Panc1 (cell line): ENCODE results near the gene PCDHA11. TPM values are rescaled to one million over a fixed set of nuclear protein-coding genes. Genes with fewer than 3 reads are reported as not detected.

ENCODE experiments used
- ATAC-seq: fragments of 200-7000 bp; cut with Tn5 transposase; 2 replicates; pipeline ENCODE4 v1.9.1; 2020; ENCODE audit warnings: mild to moderate bottlenecking, moderate library complexity
- BruUV-seq: library from RNA; stranded (reverse); fragments of 400-500 nt; replicated peaks from 2 replicates; lab custom pipeline; 2021; lab: Mats Ljungman, UMichigan
- CTCF ChIA-PET: fragments of 300-600 bp; sonication (Branson Sonifier 250); formaldehyde crosslinking; loops from one replicate; lab custom pipeline; 2022; ENCODE audit warnings: antibody characterized with exemption; lab: Charles Lee
- POLR2A ChIA-PET: fragments of 300-600 bp; sonication (Branson Sonifier 250); formaldehyde crosslinking; loops from one replicate; lab custom pipeline; 2022; ENCODE audit warnings: antibody characterized with exemption; lab: Charles Lee
- DNase-seq: peaks from one replicate; pipeline ENCODE4 v3.0.0-alpha.2; 2010; ENCODE audit warnings: low read depth, low spot score
- H3K27ac ChIP-seq: 2 replicates; pipeline ENCODE4 v1.5.1; 2011; ENCODE audit warnings: mild to moderate bottlenecking, low read length, inconsistent platforms
- H3K27me3 ChIP-seq: fragments of 200-500 bp; sonication (Bioruptor generic); 2 replicates; pipeline ENCODE4 v1.6.0; 2014; ENCODE audit warnings: low read length, inconsistent platforms; ENCODE audit not compliant: control insufficient read depth, insufficient read depth
- H3K36me3 ChIP-seq: fragments of 200-500 bp; sonication (Bioruptor generic); 2 replicates; pipeline ENCODE4 v1.5.1; 2014; ENCODE audit warnings: inconsistent platforms, mild to moderate bottlenecking, low read length, moderate library complexity; ENCODE audit not compliant: control insufficient read depth, insufficient read depth
- H3K4me1 ChIP-seq: 2 replicates; pipeline ENCODE4 v1.5.1; 2011; ENCODE audit warnings: inconsistent platforms, mild to moderate bottlenecking, low read length, moderate library complexity; ENCODE audit not compliant: control insufficient read depth, insufficient read depth
- H3K4me3 ChIP-seq, 2 experiments: 2 replicates each; pipeline ENCODE4 v1.5.1; 2011 to 2012; ENCODE audit warnings: low read depth in 2 of 2, low read length in 2 of 2, mild to moderate bottlenecking in 2 of 2, inconsistent platforms in 1 of 2, moderate library complexity in 1 of 2
- H3K9me3 ChIP-seq: fragments of 200-500 bp; sonication (Bioruptor generic); 2 replicates; pipeline ENCODE4 v1.5.1; 2014; ENCODE audit warnings: low read depth, mild to moderate bottlenecking, inconsistent platforms, low read length, moderate library complexity; ENCODE audit not compliant: control insufficient read depth, insufficient read depth
- POLR2AphosphoS5 ChIP-seq: IDR thresholded peaks from 2 replicates; pipeline ENCODE4 v1.6.1; 2012; ENCODE audit warnings: mild to moderate bottlenecking, low read depth, low read length, moderate library complexity
- SIN3A ChIP-seq: IDR thresholded peaks from 2 replicates; pipeline ENCODE4 v1.6.1; 2012; ENCODE audit warnings: low read depth, mild to moderate bottlenecking, low read length, moderate library complexity, borderline replicate concordance; ENCODE audit not compliant: insufficient read depth
- TCF7L2 ChIP-seq: IDR thresholded peaks from 2 replicates; pipeline ENCODE4 v1.6.1; 2011; ENCODE audit warnings: mild to moderate bottlenecking, low read depth, low read length, inconsistent platforms
- in situ Hi-C: cut with HindIII; loops from 2 replicates; pipeline ENCODE4 v1.10.0; 2016; ENCODE audit warnings: low sequenced_read_pairs, low pct_unique_long_range_greater_than_20kb
- intact Hi-C: fragments of 100-400 bp; cut with micrococcal nuclease; formaldehyde crosslinking; loops from one replicate; pipeline ENCODE4 v1.10.0; 2022; ENCODE audit not compliant: unreplicated experiment
- total RNA-seq: library from RNA; stranded (reverse); gene quantifications from one replicate; pipeline ENCODE4 v1.2.1, GENCODE V29; 2021; ENCODE audit not compliant: unreplicated experiment
- TF ChIP-seq, protein P1 (sequence below): fragments of 450-650 bp; IDR thresholded peaks from 2 replicates; pipeline ENCODE4 v1.5.1; 2017; ENCODE audit warnings: mild to moderate bottlenecking
- TF ChIP-seq, protein P2 (sequence below), 2 experiments: IDR thresholded peaks; 2 replicates each; pipeline ENCODE4 v1.6.1; 2011 to 2012; ENCODE audit warnings: low read depth in 2 of 2, control low read depth in 1 of 2, low read length in 1 of 2, mild to moderate bottlenecking in 1 of 2, moderate library complexity in 1 of 2; ENCODE audit not compliant: insufficient read depth in 1 of 2

Gene PCDHA11
- total RNA-seq, 1 experiment from 2014 or later: 0.08 TPM

DNA sequence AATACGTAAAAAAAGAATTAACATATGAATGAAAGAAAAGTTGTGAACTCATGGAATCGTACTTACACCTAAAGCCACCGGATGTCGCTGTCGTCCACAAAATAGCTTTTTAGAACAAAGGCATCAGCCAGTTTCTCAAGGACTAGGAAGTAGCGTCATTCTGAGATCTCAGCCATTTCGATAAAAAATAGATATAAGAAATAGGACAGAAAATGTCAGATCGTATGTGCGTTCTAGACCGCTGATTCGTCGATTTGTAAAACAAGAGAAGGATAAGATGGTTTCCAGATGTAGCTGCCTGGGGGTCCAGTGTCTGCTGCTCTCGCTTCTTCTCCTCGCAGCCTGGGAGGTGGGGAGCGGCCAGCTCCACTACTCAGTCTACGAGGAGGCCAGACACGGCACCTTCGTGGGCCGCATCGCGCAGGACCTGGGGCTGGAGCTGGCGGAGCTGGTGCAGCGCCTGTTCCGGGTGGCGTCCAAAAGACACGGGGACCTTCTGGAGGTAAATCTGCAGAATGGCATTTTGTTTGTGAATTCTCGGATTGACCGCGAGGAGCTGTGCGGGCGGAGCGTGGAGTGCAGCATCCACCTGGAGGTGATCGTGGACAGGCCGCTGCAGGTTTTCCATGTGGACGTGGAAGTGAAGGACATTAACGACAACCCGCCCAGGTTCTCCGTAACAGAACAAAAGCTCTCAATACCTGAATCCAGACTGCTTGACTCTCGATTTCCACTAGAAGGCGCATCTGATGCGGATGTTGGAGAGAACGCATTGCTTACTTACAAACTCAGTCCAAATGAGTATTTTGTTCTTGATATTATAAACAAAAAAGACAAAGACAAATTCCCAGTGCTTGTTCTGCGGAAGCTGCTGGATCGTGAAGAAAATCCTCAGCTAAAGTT, 12.7 kb upstream of the PCDHA11 start, which contains the start of gene PCDHA10:
TSS of gene PCDHA10 (plus strand) at position 126 of the 903 bp plus-strand sequence. CDS start at position 278, 152 bp downstream.
- DNase-seq (no peak), ATAC-seq (no peak)
- ChIA-PET POLR2A (no interaction called here), CTCF (interaction anchor here (1.7 kb wide), 1 partner anchor 184 kb away, joined by 4 read pairs; no protein-coding TSS in a partner anchor)
- H3K27ac ChIP-seq: no peak within 1 kb of the TSS
- TF ChIP-seq POLR2AphosphoS5 (no peak), TCF7L2 (no peak)
- TF ChIP-seq, protein P1, sequence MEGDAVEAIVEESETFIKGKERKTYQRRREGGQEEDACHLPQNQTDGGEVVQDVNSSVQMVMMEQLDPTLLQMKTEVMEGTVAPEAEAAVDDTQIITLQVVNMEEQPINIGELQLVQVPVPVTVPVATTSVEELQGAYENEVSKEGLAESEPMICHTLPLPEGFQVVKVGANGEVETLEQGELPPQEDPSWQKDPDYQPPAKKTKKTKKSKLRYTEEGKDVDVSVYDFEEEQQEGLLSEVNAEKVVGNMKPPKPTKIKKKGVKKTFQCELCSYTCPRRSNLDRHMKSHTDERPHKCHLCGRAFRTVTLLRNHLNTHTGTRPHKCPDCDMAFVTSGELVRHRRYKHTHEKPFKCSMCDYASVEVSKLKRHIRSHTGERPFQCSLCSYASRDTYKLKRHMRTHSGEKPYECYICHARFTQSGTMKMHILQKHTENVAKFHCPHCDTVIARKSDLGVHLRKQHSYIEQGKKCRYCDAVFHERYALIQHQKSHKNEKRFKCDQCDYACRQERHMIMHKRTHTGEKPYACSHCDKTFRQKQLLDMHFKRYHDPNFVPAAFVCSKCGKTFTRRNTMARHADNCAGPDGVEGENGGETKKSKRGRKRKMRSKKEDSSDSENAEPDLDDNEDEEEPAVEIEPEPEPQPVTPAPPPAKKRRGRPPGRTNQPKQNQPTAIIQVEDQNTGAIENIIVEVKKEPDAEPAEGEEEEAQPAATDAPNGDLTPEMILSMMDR: peak; percentile 22; the same call in 1 of the 2 replicates
- H3K4me1 ChIP-seq: no peaks in the 10 kb centered on the region
- intact Hi-C loops (no loop called here), in situ Hi-C loops (no loop called here)
- BruUV-seq: no TSS peak
- H3K27me3 ChIP-seq: no peaks in the 10 kb centered on the region
- no peaks in the 10 kb centered on the region for H3K36me3 ChIP-seq
- no peaks in the 10 kb centered on the region for H3K9me3 ChIP-seq
- H3K4me3 ChIP-seq: no peak within 1 kb of the TSS

DNA sequence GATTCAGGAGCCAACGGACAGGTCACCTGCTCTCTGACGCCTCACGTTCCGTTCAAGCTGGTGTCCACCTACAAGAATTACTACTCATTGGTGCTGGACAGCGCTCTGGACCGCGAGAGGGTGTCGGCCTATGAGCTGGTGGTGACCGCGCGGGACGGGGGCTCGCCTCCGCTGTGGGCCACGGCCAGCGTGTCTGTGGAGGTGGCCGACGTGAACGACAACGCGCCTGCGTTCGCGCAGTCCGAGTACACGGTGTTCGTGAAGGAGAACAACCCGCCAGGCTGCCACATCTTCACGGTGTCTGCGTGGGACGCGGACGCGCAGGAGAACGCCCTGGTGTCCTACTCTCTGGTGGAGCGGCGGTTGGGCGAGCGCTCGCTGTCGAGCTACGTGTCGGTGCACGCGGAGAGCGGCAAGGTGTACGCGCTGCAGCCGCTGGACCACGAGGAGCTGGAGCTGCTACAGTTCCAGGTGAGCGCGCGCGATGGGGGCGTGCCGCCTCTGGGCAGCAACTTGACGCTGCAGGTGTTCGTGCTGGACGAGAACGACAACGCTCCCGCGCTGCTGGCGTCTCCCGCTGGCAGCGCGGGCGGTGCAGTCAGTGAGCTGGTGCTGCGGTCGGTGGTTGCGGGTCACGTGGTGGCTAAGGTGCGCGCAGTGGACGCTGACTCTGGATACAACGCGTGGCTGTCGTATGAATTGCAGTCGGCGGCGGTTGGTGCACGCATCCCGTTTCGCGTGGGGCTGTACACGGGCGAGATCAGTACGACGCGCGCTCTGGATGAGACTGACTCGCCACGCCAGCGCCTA, 11.4 kb upstream of the PCDHA11 start:
- intact Hi-C loops: no loop called here
- POLR2A ChIA-PET: no interaction called here
- in situ Hi-C loops: no loop called here

More for the DNA sequence above, 11.4 kb upstream of the PCDHA11 start:
- Histone ChIP-seq H3K27me3 (no peaks in the 10 kb centered on the region), H3K27ac (no peak overlapping the region), H3K4me1 (no peaks in the 10 kb centered on the region), H3K36me3 (no peaks in the 10 kb centered on the region), H3K9me3 (no peaks in the 10 kb centered on the region), H3K4me3 (no peak overlapping the region)
- no TSS peak for BruUV-seq
- no peak for ATAC-seq
- TF ChIP-seq, protein P1: no peak
- TF ChIP-seq POLR2AphosphoS5: no peak
- no peak for TF ChIP-seq SIN3A
- TF ChIP-seq, protein P2, sequence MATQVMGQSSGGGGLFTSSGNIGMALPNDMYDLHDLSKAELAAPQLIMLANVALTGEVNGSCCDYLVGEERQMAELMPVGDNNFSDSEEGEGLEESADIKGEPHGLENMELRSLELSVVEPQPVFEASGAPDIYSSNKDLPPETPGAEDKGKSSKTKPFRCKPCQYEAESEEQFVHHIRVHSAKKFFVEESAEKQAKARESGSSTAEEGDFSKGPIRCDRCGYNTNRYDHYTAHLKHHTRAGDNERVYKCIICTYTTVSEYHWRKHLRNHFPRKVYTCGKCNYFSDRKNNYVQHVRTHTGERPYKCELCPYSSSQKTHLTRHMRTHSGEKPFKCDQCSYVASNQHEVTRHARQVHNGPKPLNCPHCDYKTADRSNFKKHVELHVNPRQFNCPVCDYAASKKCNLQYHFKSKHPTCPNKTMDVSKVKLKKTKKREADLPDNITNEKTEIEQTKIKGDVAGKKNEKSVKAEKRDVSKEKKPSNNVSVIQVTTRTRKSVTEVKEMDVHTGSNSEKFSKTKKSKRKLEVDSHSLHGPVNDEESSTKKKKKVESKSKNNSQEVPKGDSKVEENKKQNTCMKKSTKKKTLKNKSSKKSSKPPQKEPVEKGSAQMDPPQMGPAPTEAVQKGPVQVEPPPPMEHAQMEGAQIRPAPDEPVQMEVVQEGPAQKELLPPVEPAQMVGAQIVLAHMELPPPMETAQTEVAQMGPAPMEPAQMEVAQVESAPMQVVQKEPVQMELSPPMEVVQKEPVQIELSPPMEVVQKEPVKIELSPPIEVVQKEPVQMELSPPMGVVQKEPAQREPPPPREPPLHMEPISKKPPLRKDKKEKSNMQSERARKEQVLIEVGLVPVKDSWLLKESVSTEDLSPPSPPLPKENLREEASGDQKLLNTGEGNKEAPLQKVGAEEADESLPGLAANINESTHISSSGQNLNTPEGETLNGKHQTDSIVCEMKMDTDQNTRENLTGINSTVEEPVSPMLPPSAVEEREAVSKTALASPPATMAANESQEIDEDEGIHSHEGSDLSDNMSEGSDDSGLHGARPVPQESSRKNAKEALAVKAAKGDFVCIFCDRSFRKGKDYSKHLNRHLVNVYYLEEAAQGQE (IDR thresholded peaks at IDR 0.05; ENCODE audit: insufficient read depth in 1 of 2, low read depth in 2 of 2, low read length in 1 of 2): no peak
- no peak for TF ChIP-seq TCF7L2
- no peak for DNase-seq
- CTCF ChIA-PET: no interaction called here
